Activated CD4-positive, CD25-positive, alpha-beta regulatory T cell treated with anti-CD3 and anti-CD28 coated beads, Interleukin-2, amount 50 U/mL, for 24 hours (primary cell): Measurements from ENCODE around the gene ACP3.
A peak's percentile ranks its signal among the peaks of the same experiment; 100 is the strongest.

ENCODE experiments used
- ATAC-seq, 2 donors: fragments of 150-1000 bp; cut with Tn5 transposase; one replicate each; pipeline ENCODE4 v1.10.0; 2021; ENCODE audit warnings: mild to moderate bottlenecking in 1 of 2, moderate library complexity in 1 of 2

The ACP3 gene

GRCh38 chr3:132318451-132318850, 1.2 kb downstream of the ACP3 start:
- no peak for ATAC-seq

- ATAC-seq = no peak
These were observed 4.1 kb downstream of the ACP3 start for GRCh38 chr3:132321304-132321703.

GRCh38 chr3:132325103-132325606, 7.9 kb downstream of the ACP3 start:
- no peak for ATAC-seq

GRCh38 chr3:132325634-132326033, 8.4 kb downstream of the ACP3 start:
- no peak for ATAC-seq

GRCh38 chr3:132326251-132326650, 9.0 kb downstream of the ACP3 start:
- ATAC-seq = no peak

GRCh38 chr3:132332082-132332481, 14.9 kb downstream of the ACP3 start:
- no peak for ATAC-seq

GRCh38 chr3:132332508-132332907, 15.3 kb downstream of the ACP3 start:
- no peak for ATAC-seq

GRCh38 chr3:132341746-132342145, 24.5 kb downstream of the ACP3 start:
- no peak for ATAC-seq

- no peak for ATAC-seq
These were observed 25.0 kb downstream of the ACP3 start for GRCh38 chr3:132342183-132342582.

- ATAC-seq = no peak
These were observed 25.4 kb downstream of the ACP3 start for GRCh38 chr3:132342610-132343009.

- ATAC-seq = peak in 1 of 2 donors; percentile 33
These were observed 25.9 kb downstream of the ACP3 start for GRCh38 chr3:132343018-132343612.

GRCh38 chr3:132344666-132345280, 27.6 kb downstream of the ACP3 start:
- no peak for ATAC-seq

- ATAC-seq = no peak
These were observed 29.9 kb downstream of the ACP3 start for GRCh38 chr3:132346841-132347736.

- ATAC-seq = no peak
These were observed 30.6 kb downstream of the ACP3 start for GRCh38 chr3:132347811-132348210.

GRCh38 chr3:132348531-132348930, 31.3 kb downstream of the ACP3 start:
- no peak for ATAC-seq

- ATAC-seq = no peak
These were observed 33.6 kb downstream of the ACP3 start for GRCh38 chr3:132350814-132351213.

GRCh38 chr3:132351222-132351806, 34.1 kb downstream of the ACP3 start:
- ATAC-seq = no peak

GRCh38 chr3:132352556-132353143, 35.4 kb downstream of the ACP3 start:
- ATAC-seq = peak; percentile 72 to 77

- no peak for ATAC-seq
These were observed 37.9 kb downstream of the ACP3 start for GRCh38 chr3:132354916-132355702.

- no peak for ATAC-seq
These were observed 39.4 kb downstream of the ACP3 start for GRCh38 chr3:132356568-132356967.

GRCh38 chr3:132360717-132361116, 43.5 kb downstream of the ACP3 start:
- no peak for ATAC-seq

GRCh38 chr3:132362329-132362728, 45.1 kb downstream of the ACP3 start:
- no peak for ATAC-seq
